GM23338 (cell line): ENCODE results near the gene CDC34. TPM values are rescaled to one million over a fixed set of nuclear protein-coding genes. Genes with fewer than 3 reads are reported as not detected.
A peak's percentile ranks its signal among the peaks of the same experiment; 100 is the strongest.

Experiments
- ATAC-seq: fragments of 200-7000 bp; cut with Tn5 transposase; 3 replicates; pipeline ENCODE4 v1.9.1; 2020
- DNase-seq: peaks from one replicate; pipeline ENCODE4 v3.0.0-alpha.2; 2015; ENCODE audit warnings: low spot score
- H2AFZ ChIP-seq: fragments of 200-600 bp; sonication (generic); 2 replicates; pipeline ENCODE4 v1.8.0; 2016; ENCODE audit warnings: antibody characterized with exemption, mild to moderate bottlenecking, moderate library complexity
- H3F3A ChIP-seq: fragments of 200-600 bp; sonication (generic); replicated peaks from 2 replicates; pipeline ENCODE4 v1.8.0; 2017; ENCODE audit warnings: antibody characterized with exemption, mixed run types, low read depth
- H3K27ac ChIP-seq: fragments of 200-600 bp; sonication (generic); 2 replicates; pipeline ENCODE4 v1.6.1; 2016; ENCODE audit warnings: low read depth
- H3K27me3 ChIP-seq: fragments of 200-600 bp; sonication (generic); 2 replicates; pipeline ENCODE4 v1.8.0; 2016; ENCODE audit warnings: mild to moderate bottlenecking, mixed run types, moderate library complexity; ENCODE audit not compliant: insufficient read depth
- H3K36me3 ChIP-seq: fragments of 200-600 bp; sonication (generic); 2 replicates; pipeline ENCODE4 v1.8.0; 2016; ENCODE audit warnings: mild to moderate bottlenecking; ENCODE audit not compliant: insufficient read depth
- H3K4me1 ChIP-seq: fragments of 200-600 bp; sonication (generic); 2 replicates; pipeline ENCODE4 v1.8.0; 2016; ENCODE audit warnings: mild to moderate bottlenecking, moderate library complexity; ENCODE audit not compliant: insufficient read depth
- H3K4me2 ChIP-seq: fragments of 200-600 bp; sonication (generic); 2 replicates; pipeline ENCODE4 v1.7.1; 2017; ENCODE audit warnings: mixed run types
- H3K4me3 ChIP-seq: fragments of 200-600 bp; sonication (generic); 2 replicates; pipeline ENCODE4 v1.6.1; 2016; ENCODE audit warnings: mixed run types
- H3K79me2 ChIP-seq: fragments of 200-600 bp; sonication (generic); replicated peaks from 2 replicates; pipeline ENCODE4 v1.8.0; 2017; ENCODE audit warnings: mild to moderate bottlenecking; ENCODE audit not compliant: insufficient read depth
- H3K9me2 ChIP-seq: fragments of 200-600 bp; sonication (generic); 2 replicates; pipeline ENCODE4 v1.8.0; 2017; ENCODE audit not compliant: insufficient read depth
- H4K20me1 ChIP-seq: fragments of 200-600 bp; sonication (generic); replicated peaks from 2 replicates; pipeline ENCODE4 v1.8.0; 2017; ENCODE audit warnings: mild to moderate bottlenecking; ENCODE audit not compliant: insufficient read depth
- H3K27ac Mint-ChIP-seq: 2 replicates; pipeline ENCODE4 v1.8.0; 2020; ENCODE audit warnings: inconsistent platforms, mild to moderate bottlenecking, moderate library complexity, mixed read lengths
- H3K27me3 Mint-ChIP-seq: 3 replicates; pipeline ENCODE4 v1.8.0; 2022; ENCODE audit warnings: low read depth, mild to moderate bottlenecking, moderate library complexity, mixed read lengths, inconsistent platforms; ENCODE audit not compliant: insufficient read depth, poor library complexity
- H3K36me3 Mint-ChIP-seq: 3 replicates; pipeline ENCODE4 v1.8.0; 2021; ENCODE audit warnings: low read depth, mild to moderate bottlenecking, inconsistent platforms, moderate library complexity, mixed read lengths
- H3K4me1 Mint-ChIP-seq: 3 replicates; pipeline ENCODE4 v1.8.0; 2020; ENCODE audit warnings: mild to moderate bottlenecking, inconsistent platforms, mixed read lengths
- H3K4me3 Mint-ChIP-seq: 3 replicates; pipeline ENCODE4 v1.8.0; 2021; ENCODE audit warnings: moderate library complexity, mild to moderate bottlenecking, inconsistent platforms, mixed read lengths
- H3K9me3 Mint-ChIP-seq: 3 replicates; pipeline ENCODE4 v1.8.0; 2020; ENCODE audit warnings: moderate library complexity, mild to moderate bottlenecking, inconsistent platforms, mixed read lengths
- CREB1 ChIP-seq: fragments of 250-450 bp; sonication (Bioruptor Pico); IDR thresholded peaks from 2 replicates; pipeline ENCODE4 v1.5.0; 2020; ENCODE audit warnings: low read depth, mild to moderate bottlenecking, moderate library complexity
- CTCF ChIP-seq, 2 experiments: fragments of 200-600 bp in 1 of 2; sonication (generic) in 1 of 2; conservative IDR thresholded peaks; 2 replicates each; pipeline versions ENCODE4 v1.5.1 to v1.6.1; 2016 to 2017; ENCODE audit warnings: antibody characterized with exemption in 2 of 2, low read depth in 2 of 2, mild to moderate bottlenecking in 2 of 2, moderate library complexity in 1 of 2
- ETS1 ChIP-seq: IDR thresholded peaks from 2 replicates; pipeline ENCODE4 v1.6.1; 2016; ENCODE audit warnings: antibody characterized with exemption
- EZH2phosphoT487 ChIP-seq: fragments of 200-600 bp; sonication (generic); IDR thresholded peaks from one replicate; pipeline ENCODE4 v1.8.1; 2018; ENCODE audit warnings: antibody characterized with exemption; ENCODE audit not compliant: unreplicated experiment
- JUNB ChIP-seq: IDR thresholded peaks from one replicate; pipeline ENCODE4 v1.6.1; 2016; ENCODE audit warnings: antibody characterized with exemption; ENCODE audit not compliant: unreplicated experiment
- REST ChIP-seq: IDR thresholded peaks from one replicate; pipeline ENCODE4 v1.6.1; 2018; ENCODE audit warnings: antibody characterized with exemption; ENCODE audit not compliant: unreplicated experiment
- ZNF462 ChIP-seq: fragments of 250-450 bp; sonication (Bioruptor Pico); IDR thresholded peaks from 2 replicates; pipeline ENCODE4 v1.5.0; 2020; ENCODE audit warnings: mild to moderate bottlenecking, moderate library complexity
- polyA plus RNA-seq: library from polyadenylated mRNA; unstranded; fragments of >200 nt; fragmentation: Nextera tagmentation; extraction: Ambion mirVana; gene quantifications from 2 replicates; pipeline ENCODE4 v1.2.1, GENCODE V29; 2016
- total RNA-seq: library from RNA; depleted of rRNA; stranded (reverse); fragments of >200 nt; shearing (Covaris generic); gene quantifications from 2 replicates; pipeline ENCODE4 v1.2.3, GENCODE V29; 2014

Gene CDC34
- total and polyA plus RNA-seq, 2 experiments from 2014 or later, result 114 to 148 TPM

- TF ChIP-seq ZNF462 (CRISPR knock-in tag) (0 out of 2 replicates have a peak, but pooled peaks have one; percentile 17), CREB1 (CRISPR knock-in tag) (peak; percentile 64), JUNB (no peak)
Observed at GRCh38 chr19:510606-511100, 20.9 kb upstream of the CDC34 start (continued).

- Histone ChIP-seq H3K27me3 (no peaks in the 10 kb centered on the region), H3K4me1 (peaks cover 5% of the 10 kb centered on the region; the same call in 1 of the 2 replicates), H2AFZ (no peak overlapping the region), H3K4me2 (peak overlapping the region; percentile 71), H4K20me1 (no peaks in the 10 kb centered on the region), H3K4me3 (peak overlapping the region; percentile 26; the same call in 1 of the 2 replicates), H3K36me3 (no peaks in the 10 kb centered on the region; the same call in 1 of the 2 replicates), H3K9me2 (no peaks in the 10 kb centered on the region), H3K79me2 (no peaks in the 10 kb centered on the region), H3F3A (peaks cover 20% of the 10 kb centered on the region; the same call in 1 of the 2 replicates), H3K27ac (no peak overlapping the region)
- no peak for DNase-seq
- Mint-ChIP-seq H3K27me3 (peaks cover 32% of the 10 kb centered on the region), H3K4me3 (peak overlapping the region; percentile 63), H3K9me3 (peaks cover 9% of the 10 kb centered on the region), H3K36me3 (peaks cover 30% of the 10 kb centered on the region), H3K27ac (peak overlapping the region; percentile 41; the same call in 1 of the 2 replicates), H3K4me1 (peaks cover 17% of the 10 kb centered on the region; the same call in 2 of the 3 replicates)
- TF ChIP-seq ETS1 (no peak), REST (no peak), EZH2phosphoT487 (no peak), JUNB (no peak), CTCF (conservative IDR thresholded peaks at IDR 0.05; ENCODE audit: low read depth in 2 of 2) (no peak), CREB1 (CRISPR knock-in tag) (peak; percentile 38; the same call in 1 of the 2 replicates)
- peak; percentile 0; the same call in 1 of the 3 replicates for ATAC-seq
Observed at GRCh38 chr19:511101-511851, 20.3 kb upstream of the CDC34 start.
